HG02981 (cell line): ENCODE results near the gene FOSL2.

Experiments used
- ATAC-seq: cut with Tn5 transposase; IDR thresholded peaks from one replicate; pipeline ENCODE4 v1.9.1; 2021; ENCODE audit warnings: mild to moderate bottlenecking, moderate library complexity; ENCODE audit not compliant: unreplicated experiment

The FOSL2 gene

GRCh38 chr2:28429636-28430376, 37.1 kb downstream of the FOSL2 start:
- no peak for ATAC-seq

GRCh38 chr2:28430377-28430765, 37.7 kb downstream of the FOSL2 start:
- ATAC-seq, result no peak

GRCh38 chr2:28430788-28431418, 38.2 kb downstream of the FOSL2 start:
- ATAC-seq, result no peak

- ATAC-seq, result no peak
These were observed 39.1 kb downstream of the FOSL2 start for GRCh38 chr2:28431741-28432140.

GRCh38 chr2:28432362-28432761, 39.7 kb downstream of the FOSL2 start:
- no peak for ATAC-seq

GRCh38 chr2:28433215-28433614, 40.6 kb downstream of the FOSL2 start:
- no peak for ATAC-seq

GRCh38 chr2:28433935-28434599, 41.4 kb downstream of the FOSL2 start:
- no peak for ATAC-seq

GRCh38 chr2:28434600-28434989, 41.9 kb downstream of the FOSL2 start:
- ATAC-seq, result no peak

GRCh38 chr2:28435241-28435640, 42.6 kb downstream of the FOSL2 start:
- ATAC-seq, result no peak

GRCh38 chr2:28435814-28436351, 43.2 kb downstream of the FOSL2 start:
- ATAC-seq, result no peak

- ATAC-seq, result no peak
These were observed 43.9 kb downstream of the FOSL2 start for GRCh38 chr2:28436525-28437051.

GRCh38 chr2:28437149-28437835, 44.6 kb downstream of the FOSL2 start:
- no peak for ATAC-seq

- no peak for ATAC-seq
These were observed 45.3 kb downstream of the FOSL2 start for GRCh38 chr2:28437918-28438317.

- ATAC-seq, result no peak
These were observed 45.9 kb downstream of the FOSL2 start for GRCh38 chr2:28438532-28439063.

- ATAC-seq, result no peak
These were observed 46.5 kb downstream of the FOSL2 start for GRCh38 chr2:28439127-28439526.

- no peak for ATAC-seq
These were observed 47.1 kb downstream of the FOSL2 start for GRCh38 chr2:28439763-28440162.

GRCh38 chr2:28442328-28442727, 49.7 kb downstream of the FOSL2 start:
- ATAC-seq, result no peak

- no peak for ATAC-seq
These were observed 52.3 kb downstream of the FOSL2 start for GRCh38 chr2:28444956-28445355.

GRCh38 chr2:28445448-28446258, 53.0 kb downstream of the FOSL2 start:
- no peak for ATAC-seq

- ATAC-seq, result no peak
These were observed 53.9 kb downstream of the FOSL2 start for GRCh38 chr2:28446531-28446930.
